KMS-11 (cell line): ENCODE data around the gene IFITM5.

Experiments
- H2AFZ ChIP-seq: fragments of 200-600 bp; sonication (generic); 2 replicates; pipeline ENCODE4 v1.6.1; 2016; ENCODE audit warnings: antibody characterized with exemption, mixed run types, low read depth
- H3K27ac ChIP-seq: fragments of 200-600 bp; sonication (generic); 2 replicates; pipeline ENCODE4 v1.6.1; 2016; ENCODE audit warnings: mild to moderate bottlenecking, mixed run types
- H3K27me3 ChIP-seq: fragments of 200-600 bp; sonication (generic); 2 replicates; pipeline ENCODE4 v1.6.1; 2017; ENCODE audit warnings: mild to moderate bottlenecking, low read depth, mixed run types, moderate library complexity; ENCODE audit not compliant: insufficient read depth
- H3K36me3 ChIP-seq: fragments of 200-600 bp; sonication (generic); 2 replicates; pipeline ENCODE4 v1.6.1; 2017; ENCODE audit warnings: mild to moderate bottlenecking, mixed run types; ENCODE audit not compliant: insufficient read depth
- H3K4me1 ChIP-seq: fragments of 200-600 bp; sonication (generic); 2 replicates; pipeline ENCODE4 v1.6.1; 2016; ENCODE audit warnings: mild to moderate bottlenecking, low read depth, mixed run types; ENCODE audit not compliant: poor library complexity, severe bottlenecking
- H3K4me2 ChIP-seq: fragments of 200-600 bp; sonication (generic); 2 replicates; pipeline ENCODE4 v1.7.0; 2016; ENCODE audit warnings: mild to moderate bottlenecking, mixed run types
- H3K4me3 ChIP-seq: fragments of 200-600 bp; sonication (generic); IDR thresholded peaks from 2 replicates; pipeline ENCODE4 v1.6.1; 2017; ENCODE audit warnings: low read depth, low read length, mixed read lengths; ENCODE audit not compliant: insufficient read depth
- H3K79me2 ChIP-seq: fragments of 200-600 bp; sonication (generic); 2 replicates; pipeline ENCODE4 v1.6.1; 2016; ENCODE audit warnings: low read depth, mixed run types; ENCODE audit not compliant: insufficient read depth
- H3K9ac ChIP-seq: fragments of 200-600 bp; sonication (generic); 2 replicates; pipeline ENCODE4 v1.6.1; 2016; ENCODE audit warnings: mild to moderate bottlenecking, mixed run types
- H4K20me1 ChIP-seq: fragments of 200-600 bp; sonication (generic); 2 replicates; pipeline ENCODE4 v1.6.1; 2016; ENCODE audit warnings: mild to moderate bottlenecking, mixed run types; ENCODE audit not compliant: insufficient read depth
- TF ChIP-seq, protein P1 (sequence below): fragments of 200-600 bp; sonication (generic); conservative IDR thresholded peaks from 2 replicates; pipeline ENCODE4 v1.6.1; 2017; ENCODE audit warnings: low read depth, mild to moderate bottlenecking, antibody characterized with exemption, low read length, moderate library complexity, mixed read lengths

Gene IFITM5

GRCh38 chr11:328012-328411, 28.7 kb upstream of the IFITM5 start:
- H3K4me2 ChIP-seq, result no peak overlapping the region
- peaks cover 64% of the 10 kb centered on the region for H3K27me3 ChIP-seq
- no peak overlapping the region for H3K27ac ChIP-seq
- TF ChIP-seq, protein P1, sequence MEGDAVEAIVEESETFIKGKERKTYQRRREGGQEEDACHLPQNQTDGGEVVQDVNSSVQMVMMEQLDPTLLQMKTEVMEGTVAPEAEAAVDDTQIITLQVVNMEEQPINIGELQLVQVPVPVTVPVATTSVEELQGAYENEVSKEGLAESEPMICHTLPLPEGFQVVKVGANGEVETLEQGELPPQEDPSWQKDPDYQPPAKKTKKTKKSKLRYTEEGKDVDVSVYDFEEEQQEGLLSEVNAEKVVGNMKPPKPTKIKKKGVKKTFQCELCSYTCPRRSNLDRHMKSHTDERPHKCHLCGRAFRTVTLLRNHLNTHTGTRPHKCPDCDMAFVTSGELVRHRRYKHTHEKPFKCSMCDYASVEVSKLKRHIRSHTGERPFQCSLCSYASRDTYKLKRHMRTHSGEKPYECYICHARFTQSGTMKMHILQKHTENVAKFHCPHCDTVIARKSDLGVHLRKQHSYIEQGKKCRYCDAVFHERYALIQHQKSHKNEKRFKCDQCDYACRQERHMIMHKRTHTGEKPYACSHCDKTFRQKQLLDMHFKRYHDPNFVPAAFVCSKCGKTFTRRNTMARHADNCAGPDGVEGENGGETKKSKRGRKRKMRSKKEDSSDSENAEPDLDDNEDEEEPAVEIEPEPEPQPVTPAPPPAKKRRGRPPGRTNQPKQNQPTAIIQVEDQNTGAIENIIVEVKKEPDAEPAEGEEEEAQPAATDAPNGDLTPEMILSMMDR, result no peak
- H3K36me3 ChIP-seq, result no peaks in the 10 kb centered on the region
- H3K4me3 ChIP-seq, result no peak overlapping the region
- H3K4me1 ChIP-seq, result peaks cover 38% of the 10 kb centered on the region
- no peaks in the 10 kb centered on the region for H4K20me1 ChIP-seq
- no peak overlapping the region for H2AFZ ChIP-seq
- no peak overlapping the region for H3K9ac ChIP-seq
- no peaks in the 10 kb centered on the region for H3K79me2 ChIP-seq

GRCh38 chr11:327581-327923, 28.2 kb upstream of the IFITM5 start:
- Histone ChIP-seq H2AFZ (no peak overlapping the region), H3K36me3 (no peaks in the 10 kb centered on the region), H3K9ac (no peak overlapping the region), H3K27ac (no peak overlapping the region), H4K20me1 (no peaks in the 10 kb centered on the region), H3K27me3 (peaks cover 59% of the 10 kb centered on the region), H3K4me1 (peaks cover 38% of the 10 kb centered on the region), H3K4me3 (no peak overlapping the region), H3K79me2 (no peaks in the 10 kb centered on the region), H3K4me2 (peak overlapping the region; percentile 57; the same call in 1 of the 2 replicates)
- TF ChIP-seq, protein P1, result no peak

- Histone ChIP-seq H2AFZ (no peak overlapping the region; the same call in 1 of the 2 replicates), H4K20me1 (no peaks in the 10 kb centered on the region), H3K4me3 (no peak overlapping the region), H3K27ac (no peak overlapping the region), H3K27me3 (peaks cover 57% of the 10 kb centered on the region), H3K36me3 (no peaks in the 10 kb centered on the region), H3K4me2 (peak overlapping the region; percentile 57; the same call in 1 of the 2 replicates), H3K79me2 (no peaks in the 10 kb centered on the region), H3K9ac (no peak overlapping the region), H3K4me1 (peaks cover 37% of the 10 kb centered on the region)
- TF ChIP-seq, protein P1, result no peak
These were observed 27.7 kb upstream of the IFITM5 start for GRCh38 chr11:326842-327580.

- no peak overlapping the region for H2AFZ ChIP-seq
- TF ChIP-seq, protein P1, result no peak
- peaks cover 57% of the 10 kb centered on the region for H3K27me3 ChIP-seq
- no peak overlapping the region for H3K9ac ChIP-seq
- no peak overlapping the region for H3K27ac ChIP-seq
- peaks cover 32% of the 10 kb centered on the region for H3K4me1 ChIP-seq
- H3K79me2 ChIP-seq, result no peaks in the 10 kb centered on the region
- no peaks in the 10 kb centered on the region for H3K36me3 ChIP-seq
- H3K4me3 ChIP-seq, result no peak overlapping the region
- no peak overlapping the region for H3K4me2 ChIP-seq
- H4K20me1 ChIP-seq, result no peaks in the 10 kb centered on the region
These were observed 27.2 kb upstream of the IFITM5 start for GRCh38 chr11:326592-326841.
